ENCODE results near the gene WDCP. TPM values are rescaled to one million over a fixed set of nuclear protein-coding genes. Genes with fewer than 3 reads are reported as not detected.

WDCP gene
- total and polyA plus RNA-seq, 7 experiments from 2014 or later: 3.9 to 22.1 (median 9.4) TPM

- ChIA-PET POLR2A (interaction anchor here (2.9 kb wide), 1 partner anchor 154 kb away, joined by 9 read pairs; the partner anchor contains the start of gene ATAD2B), CTCF (interaction anchor here (0.7 to 1.4 kb wide), 2 partner anchors 153 to 245 kb away, joined by 3 to 5 read pairs; partner anchors contain the start of gene ATAD2B)
- Mint-ChIP-seq H3K27ac (no peak overlapping the region), H3K9me3 (no peaks in the 10 kb centered on the region), H3K36me3 (peaks cover 0 to 18% (median 5%) of the 10 kb centered on the region in 5 donors), H3K4me3 (no peak overlapping the region), H3K4me1 (peaks cover 12 to 35% (median 29%) of the 10 kb centered on the region in 7 donors), H3K27me3 (no peaks in the 10 kb centered on the region)
- DNase-seq (no peak), ATAC-seq (no peak)
- no peaks in the 10 kb centered on the region for H3K36me3 ChIP-seq (ENCODE audit: control insufficient read depth in 2 of 3, insufficient read depth in 3 of 3, low read length in 3 of 3)
- H3K27me3 ChIP-seq (ENCODE audit: control insufficient read depth in 2 of 2, insufficient read depth in 2 of 2, low read length in 2 of 2): no peaks in the 10 kb centered on the region
- H3K9me3 ChIP-seq (ENCODE audit: control insufficient read depth in 2 of 3, low read length in 3 of 3): no peaks in the 10 kb centered on the region
- intact Hi-C loops (cut with micrococcal nuclease): no loop called here
- H3K27ac ChIP-seq (ENCODE audit: low read depth, low read length): no peak overlapping the region
- no peak overlapping the region for H3K4me3 ChIP-seq (ENCODE audit: low read length)
- H3K4me1 ChIP-seq (ENCODE audit: control insufficient read depth in 2 of 2, insufficient read depth in 2 of 2, low read length in 2 of 2): peaks cover 15 to 17% of the 10 kb centered on the region in 2 donors
These were observed 33.5 kb upstream of the WDCP start for GRCh38 chr2:24080701-24081100.

- peaks cover 14 to 38% (median 36%) of the 10 kb centered on the region in 7 donors for H3K4me1 Mint-ChIP-seq
- H3K27me3 Mint-ChIP-seq: no peaks in the 10 kb centered on the region
- Histone ChIP-seq H3K27me3 (ENCODE audit: control insufficient read depth in 2 of 2, insufficient read depth in 2 of 2, low read length in 2 of 2) (no peaks in the 10 kb centered on the region), H3K36me3 (ENCODE audit: control insufficient read depth in 2 of 3, insufficient read depth in 3 of 3, low read length in 3 of 3) (peaks cover 0 to 1% (median under 1%) of the 10 kb centered on the region in 3 experiments), H3K9me3 (ENCODE audit: control insufficient read depth in 2 of 3, low read length in 3 of 3) (no peaks in the 10 kb centered on the region), H3K27ac (ENCODE audit: low read depth, low read length) (no peak overlapping the region), H3K4me3 (ENCODE audit: low read length) (no peak overlapping the region), H3K4me1 (ENCODE audit: control insufficient read depth in 2 of 2, insufficient read depth in 2 of 2, low read length in 2 of 2) (peaks cover 13 to 18% of the 10 kb centered on the region in 2 donors)
- H3K27ac Mint-ChIP-seq: peak overlapping the region; percentile 77 to 99 (median 99)
- ATAC-seq: no peak
- H3K9me3 Mint-ChIP-seq: no peaks in the 10 kb centered on the region
- intact Hi-C loops (cut with micrococcal nuclease): loop anchor here (2.0 to 5.0 kb wide), 7 partner anchors 283 to 1954 kb away; partner anchors contain the start of genes DTNB (in 1 of the 2), ITSN2 (in 1 of the 2), KLHL29 (in 1 of the 2) and NCOA1 (in 1 of the 2)
- CTCF ChIA-PET: no interaction called here
- POLR2A ChIA-PET: interaction anchor here (1.6 to 2.8 kb wide), 3 partner anchors 9 to 152 kb away, joined by 3 to 49 read pairs (median 21); partner anchors contain the start of genes ATAD2B and WDCP
- H3K36me3 Mint-ChIP-seq: peaks cover 4 to 22% (median 7%) of the 10 kb centered on the region in 5 donors
- no peak for DNase-seq
- H3K4me3 Mint-ChIP-seq: peak overlapping the region; percentile 93 to 99 (median 98)
These were observed 30.7 kb upstream of the WDCP start for GRCh38 chr2:24077879-24078278.

- H3K27ac ChIP-seq (ENCODE audit: low read depth, low read length): peak overlapping the region; percentile 78
- CTCF ChIA-PET: interaction anchor here (1.4 kb wide), 1 partner anchor 254 kb away, joined by 7 read pairs; no protein-coding TSS in a partner anchor
- H3K27me3 Mint-ChIP-seq: no peaks in the 10 kb centered on the region
These were observed 30.3 kb upstream of the WDCP start for GRCh38 chr2:24077535-24077877.

GRCh38 chr2:24076849-24077534, 29.8 kb upstream of the WDCP start:
- H3K27me3 Mint-ChIP-seq: no peaks in the 10 kb centered on the region
- intact Hi-C loops (cut with micrococcal nuclease): loop anchor here (1.0 to 5.0 kb wide), 18 partner anchors 7 to 1955 kb away; partner anchors contain the start of genes ATAD2B (in 2 of the 2), ITSN2 (in 2 of the 2), TP53I3 (in 2 of the 2) and UBXN2A (in 2 of the 2)

More at GRCh38 chr2:24077535-24077877, 30.3 kb upstream of the WDCP start:
- POLR2A ChIA-PET: interaction anchor here (1.0 to 2.8 kb wide), 7 partner anchors 10 to 284 kb away, joined by 3 to 49 read pairs (median 3); partner anchors contain the start of genes ATAD2B, ITSN2 and WDCP
- ATAC-seq (no peak), DNase-seq (no peak)
- Histone ChIP-seq H3K9me3 (ENCODE audit: control insufficient read depth in 2 of 3, low read length in 3 of 3) (no peaks in the 10 kb centered on the region), H3K36me3 (ENCODE audit: control insufficient read depth in 2 of 3, insufficient read depth in 3 of 3, low read length in 3 of 3) (peaks cover 0 to 5% (median 4%) of the 10 kb centered on the region in 3 experiments), H3K4me1 (ENCODE audit: control insufficient read depth in 2 of 2, insufficient read depth in 2 of 2, low read length in 2 of 2) (peaks cover 13 to 21% of the 10 kb centered on the region in 2 donors), H3K27me3 (ENCODE audit: control insufficient read depth in 2 of 2, insufficient read depth in 2 of 2, low read length in 2 of 2) (no peaks in the 10 kb centered on the region), H3K4me3 (ENCODE audit: low read length) (peak overlapping the region; percentile 97)
- Mint-ChIP-seq H3K4me1 (peaks cover 14 to 42% (median 38%) of the 10 kb centered on the region in 7 donors), H3K36me3 (peaks cover 4 to 22% (median 7%) of the 10 kb centered on the region in 5 donors), H3K9me3 (no peaks in the 10 kb centered on the region), H3K27ac (peak overlapping the region; percentile 77 to 99 (median 99)), H3K4me3 (peak overlapping the region; percentile 93 to 99 (median 98))
- intact Hi-C loops (cut with micrococcal nuclease): loop anchor here (2.0 to 5.0 kb wide), 7 partner anchors 283 to 1955 kb away; partner anchors contain the start of genes DTNB (in 1 of the 2), ITSN2 (in 1 of the 2), KLHL29 (in 1 of the 2) and NCOA1 (in 1 of the 2)

GRCh38 chr2:24075915-24076848, 29.0 kb upstream of the WDCP start, which contains the start of gene SF3B6:
Gene SF3B6 (minus strand): TSS chr2:24076326. CDS start chr2:24076229, 97 bp downstream.
- ATAC-seq: peak; percentile 89
- H3K36me3 Mint-ChIP-seq: peaks cover 0 to 16% (median 4%) of the 10 kb centered on the region in 5 donors
- Histone ChIP-seq H3K4me1 (ENCODE audit: control insufficient read depth in 2 of 2, insufficient read depth in 2 of 2, low read length in 2 of 2) (peaks cover 13 to 21% of the 10 kb centered on the region in 2 donors), H3K27ac (ENCODE audit: low read depth, low read length) (peak within 1 kb of the TSS; percentile 78), H3K27me3 (ENCODE audit: control insufficient read depth in 2 of 2, insufficient read depth in 2 of 2, low read length in 2 of 2) (no peaks in the 10 kb centered on the region), H3K4me3 (ENCODE audit: low read length) (peak within 1 kb of the TSS; percentile 97), H3K9me3 (ENCODE audit: control insufficient read depth in 2 of 3, low read length in 3 of 3) (no peaks in the 10 kb centered on the region), H3K36me3 (ENCODE audit: control insufficient read depth in 2 of 3, insufficient read depth in 3 of 3, low read length in 3 of 3) (peaks cover 0 to 16% (median 4%) of the 10 kb centered on the region in 3 experiments)
- ChIA-PET POLR2A (interaction anchor here (0.6 to 2.8 kb wide), 16 partner anchors 10 to 1301 kb away, joined by 3 to 49 read pairs (median 4); partner anchors contain the start of genes ATAD2B, FKBP1B, ITSN2 and UBXN2A), CTCF (interaction anchor here (1.0 to 1.8 kb wide), 4 partner anchors 9 to 253 kb away, joined by 4 to 8 read pairs (median 6); partner anchors contain the start of genes ATAD2B, TP53I3 and WDCP)
- intact Hi-C loops (cut with micrococcal nuclease): loop anchor here (1.0 to 5.0 kb wide), 18 partner anchors 8 to 1956 kb away; partner anchors contain the start of genes ATAD2B (in 2 of the 2), ITSN2 (in 2 of the 2), TP53I3 (in 2 of the 2) and UBXN2A (in 2 of the 2)
- DNase-seq: peak; percentile 97 to 100 (median 100)
- peak within 1 kb of the TSS; percentile 93 to 99 (median 98) for H3K4me3 Mint-ChIP-seq
- H3K4me1 Mint-ChIP-seq: peaks cover 14 to 47% (median 42%) of the 10 kb centered on the region in 7 donors
- H3K9me3 Mint-ChIP-seq: no peaks in the 10 kb centered on the region
- peak within 1 kb of the TSS; percentile 96 to 99 (median 99) for H3K27ac Mint-ChIP-seq
- H3K27me3 Mint-ChIP-seq: no peaks in the 10 kb centered on the region

More at GRCh38 chr2:24076849-24077534, 29.8 kb upstream of the WDCP start:
- H3K4me3 ChIP-seq (ENCODE audit: low read length): peak overlapping the region; percentile 97
- no peak for ATAC-seq
- no peak for DNase-seq
- no peaks in the 10 kb centered on the region for H3K9me3 Mint-ChIP-seq
- no peaks in the 10 kb centered on the region for H3K27me3 ChIP-seq (ENCODE audit: control insufficient read depth in 2 of 2, insufficient read depth in 2 of 2, low read length in 2 of 2)
- peaks cover 0 to 10% (median 4%) of the 10 kb centered on the region in 3 experiments for H3K36me3 ChIP-seq (ENCODE audit: control insufficient read depth in 2 of 3, insufficient read depth in 3 of 3, low read length in 3 of 3)
- CTCF ChIA-PET: interaction anchor here (1.0 to 1.8 kb wide), 4 partner anchors 8 to 253 kb away, joined by 4 to 8 read pairs (median 6); partner anchors contain the start of genes ATAD2B, TP53I3 and WDCP
- H3K9me3 ChIP-seq (ENCODE audit: control insufficient read depth in 2 of 3, low read length in 3 of 3): no peaks in the 10 kb centered on the region
- H3K36me3 Mint-ChIP-seq: peaks cover 0 to 21% (median 4%) of the 10 kb centered on the region in 5 donors
- H3K27ac ChIP-seq (ENCODE audit: low read depth, low read length): peak overlapping the region; percentile 78
- H3K4me3 Mint-ChIP-seq: peak overlapping the region; percentile 93 to 99 (median 98)
- H3K4me1 Mint-ChIP-seq: peaks cover 14 to 47% (median 42%) of the 10 kb centered on the region in 7 donors
- peaks cover 13 to 21% of the 10 kb centered on the region in 2 donors for H3K4me1 ChIP-seq (ENCODE audit: control insufficient read depth in 2 of 2, insufficient read depth in 2 of 2, low read length in 2 of 2)
- POLR2A ChIA-PET: interaction anchor here (0.6 to 2.8 kb wide), 13 partner anchors 10 to 1300 kb away, joined by 3 to 49 read pairs (median 4); partner anchors contain the start of genes ATAD2B, ITSN2, UBXN2A and WDCP
- peak overlapping the region; percentile 96 to 99 (median 99) for H3K27ac Mint-ChIP-seq
